ENCODE results near the gene KCNQ1. TPM values are rescaled to one million over a fixed set of nuclear protein-coding genes. Genes with fewer than 3 reads are reported as not detected.

Gene KCNQ1
- polyA plus RNA-seq, 1 of the 3 experiments (the other 2 are of a cell fraction) = 0.05 TPM

DNA sequence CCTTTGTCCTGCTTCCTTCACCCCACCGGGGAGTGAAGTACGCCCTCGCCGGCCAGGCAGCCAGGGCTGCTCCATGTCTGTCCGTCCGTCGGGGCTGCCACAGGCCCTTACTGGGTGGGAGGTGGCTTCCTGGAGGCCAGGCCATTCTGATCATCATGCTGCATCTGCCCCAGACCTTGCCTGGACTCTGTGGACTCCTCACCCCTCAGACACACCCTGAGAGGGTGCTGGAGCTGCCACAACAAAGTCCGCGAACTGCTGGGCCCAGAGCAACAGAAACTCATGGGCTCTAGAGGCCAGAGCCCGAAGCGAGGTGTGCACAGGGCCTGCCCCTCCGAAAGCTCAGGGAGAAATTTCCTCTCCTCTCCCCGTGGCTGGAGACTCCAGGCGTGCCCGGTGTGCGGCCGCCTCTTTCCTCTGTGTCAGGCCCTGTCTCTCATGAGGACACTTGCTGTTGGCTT lies 130.8 kb downstream of the KCNQ1 start:
- Histone ChIP-seq H3K4me1 (ENCODE audit: control insufficient read depth in 1 of 2, insufficient read depth in 2 of 2, low read depth in 1 of 2, low read length in 1 of 2) (peaks cover 0 to 20% of the 10 kb centered on the region in 2 experiments; a peak in 1 of 4 replicates), H3K36me3 (replicated peaks in 1 of 2; ENCODE audit: control insufficient read depth in 1 of 2, insufficient read depth in 2 of 2, low read length in 1 of 2) (no peaks in the 10 kb centered on the region), H2AFZ (ENCODE audit: low read depth) (no peak overlapping the region), H3K27ac (ENCODE audit: low read depth in 2 of 2, low read length in 1 of 2) (no peak overlapping the region), H3K4me2 (no peak overlapping the region), H3K79me2 (ENCODE audit: insufficient read depth) (no peaks in the 10 kb centered on the region), H3K9me3 (no peaks in the 10 kb centered on the region), H3K9me2 (no peaks in the 10 kb centered on the region), H3F3A (replicated peaks; ENCODE audit: insufficient read depth) (no peaks in the 10 kb centered on the region), H3K27me3 (ENCODE audit: insufficient read depth) (no peaks in the 10 kb centered on the region), H3K9ac (no peak overlapping the region), H3K4me3 (ENCODE audit: low read depth in 2 of 2, low read length in 1 of 2) (no peak overlapping the region), H4K20me1 (ENCODE audit: insufficient read depth) (no peaks in the 10 kb centered on the region)
- TF ChIP-seq EZH2phosphoT487 (IDR thresholded peaks at IDR 0.05; ENCODE audit: borderline replicate concordance, low read depth) (no peak), MXI1 (IDR thresholded peaks at IDR 0.05; ENCODE audit: low read depth, low read length) (no peak), ELF1 (IDR thresholded peaks at IDR 0.05) (no peak), JUND (IDR thresholded peaks at IDR 0.05) (no peak), CHD2 (IDR thresholded peaks at IDR 0.05; ENCODE audit: low read length, partially characterized antibody) (no peak), SIN3A (IDR thresholded peaks at IDR 0.05; ENCODE audit: borderline replicate concordance, low read depth, low read length) (no peak), RAD21 (IDR thresholded peaks at IDR 0.05; ENCODE audit: low read length) (no peak), TEAD4 (IDR thresholded peaks at IDR 0.05; ENCODE audit: borderline replicate concordance, insufficient read depth) (no peak), NFIC (IDR thresholded peaks at IDR 0.05; ENCODE audit: borderline replicate concordance) (no peak), RFX5 (IDR thresholded peaks at IDR 0.05; ENCODE audit: low read length) (no peak), MEF2A (IDR thresholded peaks at IDR 0.05; ENCODE audit: borderline replicate concordance, low read depth) (no peak), SMC3 (IDR thresholded peaks at IDR 0.05; ENCODE audit: low read depth, low read length) (no peak), FOSL2 (IDR thresholded peaks at IDR 0.05; ENCODE audit: borderline replicate concordance, low read depth) (no peak)
- TF ChIP-seq, protein P1, sequence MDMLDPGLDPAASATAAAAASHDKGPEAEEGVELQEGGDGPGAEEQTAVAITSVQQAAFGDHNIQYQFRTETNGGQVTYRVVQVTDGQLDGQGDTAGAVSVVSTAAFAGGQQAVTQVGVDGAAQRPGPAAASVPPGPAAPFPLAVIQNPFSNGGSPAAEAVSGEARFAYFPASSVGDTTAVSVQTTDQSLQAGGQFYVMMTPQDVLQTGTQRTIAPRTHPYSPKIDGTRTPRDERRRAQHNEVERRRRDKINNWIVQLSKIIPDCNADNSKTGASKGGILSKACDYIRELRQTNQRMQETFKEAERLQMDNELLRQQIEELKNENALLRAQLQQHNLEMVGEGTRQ (IDR thresholded peaks at IDR 0.05; ENCODE audit: borderline replicate concordance, low read depth, low read length) = no peak
- TF ChIP-seq, protein P2, sequence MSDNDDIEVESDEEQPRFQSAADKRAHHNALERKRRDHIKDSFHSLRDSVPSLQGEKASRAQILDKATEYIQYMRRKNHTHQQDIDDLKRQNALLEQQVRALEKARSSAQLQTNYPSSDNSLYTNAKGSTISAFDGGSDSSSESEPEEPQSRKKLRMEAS (IDR thresholded peaks at IDR 0.05; ENCODE audit: low read depth) = no peak
- TF ChIP-seq, protein P3, sequence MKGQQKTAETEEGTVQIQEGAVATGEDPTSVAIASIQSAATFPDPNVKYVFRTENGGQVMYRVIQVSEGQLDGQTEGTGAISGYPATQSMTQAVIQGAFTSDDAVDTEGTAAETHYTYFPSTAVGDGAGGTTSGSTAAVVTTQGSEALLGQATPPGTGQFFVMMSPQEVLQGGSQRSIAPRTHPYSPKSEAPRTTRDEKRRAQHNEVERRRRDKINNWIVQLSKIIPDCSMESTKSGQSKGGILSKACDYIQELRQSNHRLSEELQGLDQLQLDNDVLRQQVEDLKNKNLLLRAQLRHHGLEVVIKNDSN (IDR thresholded peaks at IDR 0.05; ENCODE audit: borderline replicate concordance, low read depth) = no peak
- TF ChIP-seq, protein P4, sequence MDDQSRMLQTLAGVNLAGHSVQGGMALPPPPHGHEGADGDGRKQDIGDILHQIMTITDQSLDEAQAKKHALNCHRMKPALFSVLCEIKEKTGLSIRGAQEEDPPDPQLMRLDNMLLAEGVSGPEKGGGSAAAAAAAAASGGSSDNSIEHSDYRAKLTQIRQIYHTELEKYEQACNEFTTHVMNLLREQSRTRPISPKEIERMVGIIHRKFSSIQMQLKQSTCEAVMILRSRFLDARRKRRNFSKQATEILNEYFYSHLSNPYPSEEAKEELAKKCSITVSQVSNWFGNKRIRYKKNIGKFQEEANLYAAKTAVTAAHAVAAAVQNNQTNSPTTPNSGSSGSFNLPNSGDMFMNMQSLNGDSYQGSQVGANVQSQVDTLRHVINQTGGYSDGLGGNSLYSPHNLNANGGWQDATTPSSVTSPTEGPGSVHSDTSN (IDR thresholded peaks at IDR 0.05) = no peak
- TF ChIP-seq, protein P5, sequence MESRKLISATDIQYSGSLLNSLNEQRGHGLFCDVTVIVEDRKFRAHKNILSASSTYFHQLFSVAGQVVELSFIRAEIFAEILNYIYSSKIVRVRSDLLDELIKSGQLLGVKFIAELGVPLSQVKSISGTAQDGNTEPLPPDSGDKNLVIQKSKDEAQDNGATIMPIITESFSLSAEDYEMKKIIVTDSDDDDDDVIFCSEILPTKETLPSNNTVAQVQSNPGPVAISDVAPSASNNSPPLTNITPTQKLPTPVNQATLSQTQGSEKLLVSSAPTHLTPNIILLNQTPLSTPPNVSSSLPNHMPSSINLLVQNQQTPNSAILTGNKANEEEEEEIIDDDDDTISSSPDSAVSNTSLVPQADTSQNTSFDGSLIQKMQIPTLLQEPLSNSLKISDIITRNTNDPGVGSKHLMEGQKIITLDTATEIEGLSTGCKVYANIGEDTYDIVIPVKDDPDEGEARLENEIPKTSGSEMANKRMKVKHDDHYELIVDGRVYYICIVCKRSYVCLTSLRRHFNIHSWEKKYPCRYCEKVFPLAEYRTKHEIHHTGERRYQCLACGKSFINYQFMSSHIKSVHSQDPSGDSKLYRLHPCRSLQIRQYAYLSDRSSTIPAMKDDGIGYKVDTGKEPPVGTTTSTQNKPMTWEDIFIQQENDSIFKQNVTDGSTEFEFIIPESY (IDR thresholded peaks at IDR 0.05; ENCODE audit: borderline replicate concordance, low read depth) = no peak
- ChIA-PET POLR2A (no interaction called here), CTCF (interaction anchor here (0.6 to 4.9 kb wide), 2 partner anchors 43 to 127 kb away, joined by 3 to 24 read pairs; no protein-coding TSS in a partner anchor)
- DNase-seq = no peak
- WGBS (ENCODE audit: low lambda C conversion rate) = 73% methylated on average over 12 of the region's 17 CpGs

Data from SK-N-SH (cell line).